BE2C (cell line): Measurements from ENCODE around the gene ABTB2.

Experiments
- DNase-seq: peaks from one replicate; pipeline ENCODE4 v3.0.0-alpha.2; 2020
- H3K27me3 ChIP-seq: fragments of 250-450 bp; sonication (Bioruptor Pico); 2 replicates; pipeline ENCODE4 v1.5.1; 2020; ENCODE audit warnings: mild to moderate bottlenecking
- H3K36me3 ChIP-seq: fragments of 250-450 bp; sonication (Bioruptor Pico); 2 replicates; pipeline ENCODE4 v1.5.1; 2020; ENCODE audit warnings: mild to moderate bottlenecking
- H3K4me1 ChIP-seq: fragments of 250-450 bp; sonication (Bioruptor Pico); 2 replicates; pipeline ENCODE4 v1.5.1; 2020
- H3K4me3 ChIP-seq: 2 replicates; pipeline ENCODE4 v1.5.1; 2011; ENCODE audit warnings: low read depth, low read length
- H3K9me3 ChIP-seq: fragments of 250-450 bp; sonication (Bioruptor Pico); 2 replicates; pipeline ENCODE4 v1.5.1; 2020
- TF ChIP-seq, protein P1 (sequence below): IDR thresholded peaks from 2 replicates; pipeline ENCODE4 v1.5.1; 2012; ENCODE audit warnings: mild to moderate bottlenecking, low read depth, low read length

Gene ABTB2

DNA sequence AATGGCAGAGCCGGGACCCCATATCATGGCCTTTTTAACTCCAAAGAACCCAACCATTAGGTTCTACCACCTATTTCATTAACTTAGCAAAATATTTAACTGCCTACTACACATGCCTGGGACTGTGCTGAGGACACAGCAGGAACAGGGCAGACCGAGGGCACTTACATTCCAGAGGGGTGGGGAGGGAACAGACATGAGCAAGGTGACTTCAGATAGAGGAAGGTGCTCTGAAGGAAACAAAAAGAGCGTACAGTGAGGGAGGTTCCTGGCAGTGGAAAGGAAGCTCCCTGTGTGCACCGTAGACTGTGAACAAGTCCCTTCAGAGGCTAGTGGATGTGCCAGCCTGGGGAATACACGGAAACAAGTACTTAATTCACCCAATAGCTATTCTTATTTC lies 169.6 kb downstream of the ABTB2 start:
- H3K36me3 ChIP-seq, result no peaks in the 10 kb centered on the region
- H3K4me3 ChIP-seq, result no peak overlapping the region
- no peaks in the 10 kb centered on the region for H3K4me1 ChIP-seq
- H3K27me3 ChIP-seq, result no peaks in the 10 kb centered on the region
- TF ChIP-seq, protein P1, sequence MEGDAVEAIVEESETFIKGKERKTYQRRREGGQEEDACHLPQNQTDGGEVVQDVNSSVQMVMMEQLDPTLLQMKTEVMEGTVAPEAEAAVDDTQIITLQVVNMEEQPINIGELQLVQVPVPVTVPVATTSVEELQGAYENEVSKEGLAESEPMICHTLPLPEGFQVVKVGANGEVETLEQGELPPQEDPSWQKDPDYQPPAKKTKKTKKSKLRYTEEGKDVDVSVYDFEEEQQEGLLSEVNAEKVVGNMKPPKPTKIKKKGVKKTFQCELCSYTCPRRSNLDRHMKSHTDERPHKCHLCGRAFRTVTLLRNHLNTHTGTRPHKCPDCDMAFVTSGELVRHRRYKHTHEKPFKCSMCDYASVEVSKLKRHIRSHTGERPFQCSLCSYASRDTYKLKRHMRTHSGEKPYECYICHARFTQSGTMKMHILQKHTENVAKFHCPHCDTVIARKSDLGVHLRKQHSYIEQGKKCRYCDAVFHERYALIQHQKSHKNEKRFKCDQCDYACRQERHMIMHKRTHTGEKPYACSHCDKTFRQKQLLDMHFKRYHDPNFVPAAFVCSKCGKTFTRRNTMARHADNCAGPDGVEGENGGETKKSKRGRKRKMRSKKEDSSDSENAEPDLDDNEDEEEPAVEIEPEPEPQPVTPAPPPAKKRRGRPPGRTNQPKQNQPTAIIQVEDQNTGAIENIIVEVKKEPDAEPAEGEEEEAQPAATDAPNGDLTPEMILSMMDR, result no peak
- DNase-seq, result no peak
- H3K9me3 ChIP-seq, result no peaks in the 10 kb centered on the region

DNA sequence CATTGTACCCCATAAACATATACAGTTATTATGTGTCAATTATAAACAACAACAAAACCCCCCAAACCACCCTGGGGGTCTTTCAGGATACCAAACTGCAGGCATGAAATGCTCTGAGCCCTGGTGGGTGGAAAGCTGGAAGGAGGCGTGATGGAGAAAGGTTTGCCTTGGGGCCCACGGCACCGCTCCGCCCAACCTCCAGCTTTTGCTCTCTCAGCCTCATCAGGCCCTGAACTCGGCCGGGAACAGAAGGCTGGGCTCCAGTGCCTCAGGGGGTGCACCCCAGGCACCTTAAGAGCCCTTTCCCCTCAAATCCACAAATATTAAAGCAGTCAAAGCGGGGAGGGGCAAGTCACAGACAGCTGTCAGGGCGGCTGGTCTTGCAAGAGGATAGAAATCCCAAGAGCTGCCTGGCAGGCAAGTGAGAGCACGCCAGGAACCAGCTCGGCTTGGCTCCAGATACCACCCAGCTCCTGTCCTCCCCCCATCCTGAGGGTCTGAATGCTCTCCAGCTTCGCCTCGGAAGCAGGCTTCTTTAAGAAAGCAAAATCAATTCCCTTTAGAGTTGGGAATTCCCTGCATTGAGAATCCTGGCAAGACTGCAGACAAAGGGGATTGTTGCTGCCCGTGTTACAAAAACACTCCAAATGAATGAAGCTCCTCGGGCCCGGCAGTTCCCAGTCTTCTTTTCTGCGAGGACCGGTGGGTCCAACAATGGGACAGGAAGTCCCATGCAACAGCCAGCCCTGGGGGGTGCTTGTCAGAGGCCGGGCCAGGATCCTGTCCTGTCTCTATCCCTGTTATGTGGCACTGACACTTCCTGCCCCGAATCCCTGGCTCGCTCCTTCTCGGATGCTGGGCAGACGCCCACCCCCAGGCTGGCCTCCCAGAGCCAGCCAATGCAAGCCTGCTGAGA lies 171.6 kb downstream of the ABTB2 start:
- H3K9me3 ChIP-seq, result no peaks in the 10 kb centered on the region
- no peak overlapping the region for H3K4me3 ChIP-seq
- no peaks in the 10 kb centered on the region for H3K27me3 ChIP-seq
- H3K4me1 ChIP-seq, result no peaks in the 10 kb centered on the region
- DNase-seq, result no peak
- TF ChIP-seq, protein P1, result no peak
- no peaks in the 10 kb centered on the region for H3K36me3 ChIP-seq

DNA sequence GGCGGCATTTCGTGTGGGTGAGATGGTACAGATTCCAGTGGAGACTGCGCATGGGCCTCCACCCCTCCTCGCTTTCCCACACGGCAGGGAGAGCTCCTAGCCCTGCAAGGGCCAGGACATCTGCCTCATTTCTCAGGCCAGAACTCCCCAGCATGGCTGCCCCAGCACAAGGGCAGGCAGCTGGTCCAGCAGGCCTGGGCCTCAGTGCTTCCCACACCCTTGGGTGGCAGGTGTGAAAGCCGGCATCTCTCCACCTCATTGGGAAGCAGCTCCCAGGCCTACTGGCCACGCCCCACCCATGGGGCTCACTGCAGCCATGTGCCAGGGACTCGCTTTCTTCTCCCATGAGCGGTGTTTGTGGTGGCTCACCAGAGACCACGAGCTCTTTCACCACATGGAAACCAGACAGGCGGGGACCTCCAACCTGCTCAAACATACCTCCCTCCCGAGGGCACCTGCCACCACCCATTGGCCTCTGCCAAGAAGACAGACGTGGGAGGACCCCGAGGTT lies 173.2 kb downstream of the ABTB2 start:
- no peaks in the 10 kb centered on the region for H3K27me3 ChIP-seq
- H3K4me3 ChIP-seq, result no peak overlapping the region
- DNase-seq, result no peak

DNA sequence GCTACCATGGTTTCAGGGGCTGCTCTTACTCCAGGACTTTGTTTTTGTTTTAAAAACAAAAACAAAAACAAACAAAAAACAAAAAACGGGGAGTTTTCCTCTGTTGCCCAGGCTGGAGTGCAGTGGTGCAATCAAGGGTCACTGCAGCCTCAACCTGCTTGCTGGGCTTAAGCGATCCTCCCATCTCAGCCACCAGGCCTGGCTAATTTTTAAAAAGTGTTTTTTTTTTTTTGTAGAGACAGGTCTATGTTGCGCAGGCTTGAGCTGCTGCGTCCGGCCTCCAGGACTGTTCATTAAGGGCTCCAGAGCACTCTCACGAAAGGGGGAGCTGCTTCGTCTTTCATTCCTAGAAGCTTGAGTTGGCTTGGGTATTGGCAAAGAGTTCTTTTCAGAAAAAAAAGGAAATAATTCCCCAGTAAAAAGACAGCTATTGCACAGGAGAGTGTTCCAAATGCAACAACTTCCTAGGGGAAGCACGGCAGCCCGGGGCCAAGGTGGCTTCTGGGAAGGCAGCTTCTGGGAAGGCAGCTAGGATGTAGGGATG lies 173.9 kb downstream of the ABTB2 start:
- Histone ChIP-seq H3K4me1 (no peaks in the 10 kb centered on the region), H3K4me3 (no peak overlapping the region), H3K27me3 (no peaks in the 10 kb centered on the region), H3K36me3 (no peaks in the 10 kb centered on the region), H3K9me3 (no peaks in the 10 kb centered on the region)
- TF ChIP-seq, protein P1, result no peak
- no peak for DNase-seq

More for the DNA sequence above, 173.2 kb downstream of the ABTB2 start:
- Histone ChIP-seq H3K9me3 (no peaks in the 10 kb centered on the region), H3K36me3 (no peaks in the 10 kb centered on the region), H3K4me1 (no peaks in the 10 kb centered on the region)
- TF ChIP-seq, protein P1, result no peak

DNA sequence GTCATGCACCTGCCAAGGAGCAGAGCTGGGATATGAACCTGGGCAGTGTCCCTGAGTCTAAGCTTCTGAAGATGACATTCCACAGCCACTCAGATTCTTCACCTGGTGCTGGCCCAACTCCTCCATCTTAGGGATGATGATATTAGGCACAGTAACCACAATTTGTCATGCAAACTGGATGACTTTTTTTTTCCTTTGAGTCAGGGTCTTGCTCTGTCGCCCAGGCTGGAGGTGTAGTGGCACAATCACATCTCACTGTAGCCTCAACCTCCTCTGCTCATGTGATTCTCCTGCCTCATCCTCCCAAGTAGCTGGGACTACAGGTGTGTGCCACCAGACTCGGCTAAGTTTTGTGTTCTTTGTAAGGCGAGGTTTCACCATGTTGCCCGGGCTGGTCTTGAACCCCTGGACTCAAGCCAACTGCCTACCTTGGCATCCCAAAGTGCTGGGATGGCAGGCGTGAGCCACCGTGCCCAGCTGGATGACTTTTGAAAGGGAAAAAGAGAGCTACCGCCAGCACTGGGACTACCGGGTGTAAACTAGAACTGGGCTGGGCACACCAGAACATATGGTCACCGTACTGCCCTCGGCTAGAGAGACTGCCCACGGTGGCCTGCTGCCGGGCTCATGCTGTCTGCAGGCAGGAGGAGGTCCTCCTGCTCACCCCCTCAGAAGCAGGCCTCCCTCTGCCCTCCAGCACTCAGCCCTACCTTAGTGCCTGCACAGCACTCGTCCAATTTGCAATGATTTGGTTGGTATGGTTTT lies 174.7 kb downstream of the ABTB2 start:
- no peaks in the 10 kb centered on the region for H3K36me3 ChIP-seq
- DNase-seq, result no peak
- H3K27me3 ChIP-seq, result no peaks in the 10 kb centered on the region
- no peak overlapping the region for H3K4me3 ChIP-seq
- TF ChIP-seq, protein P1, result no peak
- H3K9me3 ChIP-seq, result no peaks in the 10 kb centered on the region
- H3K4me1 ChIP-seq, result no peaks in the 10 kb centered on the region
